WI38 (cell line): ENCODE results near the gene LSAMP.

ENCODE experiments used
- H3K4me3 ChIP-seq: 2 replicates; pipeline ENCODE4 v1.5.1; 2011; ENCODE audit warnings: low read depth, mild to moderate bottlenecking, control low read depth, low read length
- CTCF ChIP-seq: IDR thresholded peaks from 2 replicates; pipeline ENCODE4 v1.5.1; 2012; ENCODE audit warnings: low read depth, mild to moderate bottlenecking, control low read depth, low read length

The LSAMP gene

GRCh38 chr3:115831864-115832263, 613.4 kb downstream of the LSAMP start:
- H3K4me3 ChIP-seq: no peak overlapping the region
- TF ChIP-seq CTCF: no peak

- H3K4me3 ChIP-seq: no peak overlapping the region
- no peak for TF ChIP-seq CTCF
These were observed 614.4 kb downstream of the LSAMP start for GRCh38 chr3:115830764-115831395.

- H3K4me3 ChIP-seq: no peak overlapping the region
- TF ChIP-seq CTCF: no peak
These were observed 616.9 kb downstream of the LSAMP start for GRCh38 chr3:115828401-115828800.

GRCh38 chr3:115827495-115827894, 617.8 kb downstream of the LSAMP start:
- no peak for TF ChIP-seq CTCF
- no peak overlapping the region for H3K4me3 ChIP-seq

- no peak overlapping the region for H3K4me3 ChIP-seq
- TF ChIP-seq CTCF: no peak
These were observed 620.2 kb downstream of the LSAMP start for GRCh38 chr3:115825046-115825445.

GRCh38 chr3:115823083-115823482, 622.2 kb downstream of the LSAMP start:
- H3K4me3 ChIP-seq: no peak overlapping the region
- TF ChIP-seq CTCF: no peak

- no peak overlapping the region for H3K4me3 ChIP-seq
These were observed 622.7 kb downstream of the LSAMP start for GRCh38 chr3:115822579-115822978.

More at GRCh38 chr3:115822579-115822978, 622.7 kb downstream of the LSAMP start:
- no peak for TF ChIP-seq CTCF
